ENCODE results near the gene SCFD2.

SCFD2 gene

DNA sequence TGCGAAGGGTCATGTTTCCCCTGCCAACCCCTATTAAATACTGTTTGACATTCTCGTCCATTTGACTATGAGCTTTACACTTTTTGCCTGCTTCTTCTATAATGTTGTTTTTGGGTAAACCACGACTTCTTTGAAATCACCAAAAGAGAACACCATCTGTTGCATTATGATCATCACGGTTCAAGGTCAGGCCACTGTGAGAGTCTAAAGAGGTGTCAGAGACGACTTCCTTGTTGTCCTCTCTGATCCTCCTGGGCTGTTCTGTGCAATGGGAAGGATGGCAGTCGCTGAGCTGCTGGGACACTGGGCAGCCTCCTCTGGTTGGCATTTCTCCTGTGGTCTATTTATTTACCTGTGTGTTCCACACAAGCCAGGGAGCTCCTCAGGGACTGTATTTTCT is 366.2 kb downstream of the SCFD2 start:
- no peak for DNase-seq
- Histone ChIP-seq H3K4me1 (peaks cover 18% of the 10 kb centered on the region), H3K27me3 (no peaks in the 10 kb centered on the region), H3K9me3 (no peaks in the 10 kb centered on the region), H3K36me3 (no peaks in the 10 kb centered on the region; the same call in 1 of the 2 replicates), H3K4me3 (ENCODE audit: low read depth, low read length) (no peak overlapping the region)
- TF ChIP-seq, protein P1, sequence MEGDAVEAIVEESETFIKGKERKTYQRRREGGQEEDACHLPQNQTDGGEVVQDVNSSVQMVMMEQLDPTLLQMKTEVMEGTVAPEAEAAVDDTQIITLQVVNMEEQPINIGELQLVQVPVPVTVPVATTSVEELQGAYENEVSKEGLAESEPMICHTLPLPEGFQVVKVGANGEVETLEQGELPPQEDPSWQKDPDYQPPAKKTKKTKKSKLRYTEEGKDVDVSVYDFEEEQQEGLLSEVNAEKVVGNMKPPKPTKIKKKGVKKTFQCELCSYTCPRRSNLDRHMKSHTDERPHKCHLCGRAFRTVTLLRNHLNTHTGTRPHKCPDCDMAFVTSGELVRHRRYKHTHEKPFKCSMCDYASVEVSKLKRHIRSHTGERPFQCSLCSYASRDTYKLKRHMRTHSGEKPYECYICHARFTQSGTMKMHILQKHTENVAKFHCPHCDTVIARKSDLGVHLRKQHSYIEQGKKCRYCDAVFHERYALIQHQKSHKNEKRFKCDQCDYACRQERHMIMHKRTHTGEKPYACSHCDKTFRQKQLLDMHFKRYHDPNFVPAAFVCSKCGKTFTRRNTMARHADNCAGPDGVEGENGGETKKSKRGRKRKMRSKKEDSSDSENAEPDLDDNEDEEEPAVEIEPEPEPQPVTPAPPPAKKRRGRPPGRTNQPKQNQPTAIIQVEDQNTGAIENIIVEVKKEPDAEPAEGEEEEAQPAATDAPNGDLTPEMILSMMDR (IDR thresholded peaks at IDR 0.05; ENCODE audit: low read depth, low read length) = no peak

DNA sequence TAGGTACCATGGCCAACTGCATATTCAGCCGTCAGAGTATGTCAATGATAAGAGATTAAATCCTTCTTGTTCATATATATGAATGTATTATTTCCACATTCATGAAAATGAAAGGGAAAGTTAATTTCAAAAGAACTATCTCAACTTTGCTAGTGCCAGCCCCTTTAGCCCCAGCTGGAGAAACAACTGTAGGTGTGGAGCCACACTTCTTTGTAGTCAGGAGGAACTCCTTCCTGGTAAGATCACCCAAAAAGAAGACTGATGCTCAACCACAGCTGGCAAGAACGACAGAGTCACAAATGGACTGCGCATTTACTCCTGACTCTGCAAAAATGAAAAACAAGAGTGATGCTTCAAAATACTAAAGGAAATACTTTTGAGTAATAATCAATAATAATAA is 367.4 kb downstream of the SCFD2 start:
- TF ChIP-seq, protein P1 (IDR thresholded peaks at IDR 0.05; ENCODE audit: low read depth, low read length) = no peak
- no peak for DNase-seq

DNA sequence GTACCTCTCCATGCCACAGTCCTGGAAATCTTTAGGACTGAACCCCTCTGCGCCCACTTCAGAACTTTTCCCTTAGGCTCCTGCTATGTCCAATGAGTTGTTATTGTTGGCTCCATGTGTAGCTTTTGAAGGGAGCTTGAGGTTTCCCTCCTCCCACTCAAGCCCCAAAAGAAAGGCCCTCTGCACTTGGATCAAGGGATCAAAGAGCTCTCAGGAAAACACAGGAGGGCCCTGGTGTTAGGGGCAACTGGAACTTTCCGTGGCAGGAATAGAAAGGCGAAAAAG is 368.8 kb downstream of the SCFD2 start:
- TF ChIP-seq, protein P1 (IDR thresholded peaks at IDR 0.05; ENCODE audit: low read depth, low read length) = no peak

More for the DNA sequence above, 367.4 kb downstream of the SCFD2 start:
- H3K4me1 ChIP-seq = peaks cover 18% of the 10 kb centered on the region
- no peaks in the 10 kb centered on the region for H3K27me3 ChIP-seq
- H3K36me3 ChIP-seq = no peaks in the 10 kb centered on the region; the same call in 1 of the 2 replicates
- no peaks in the 10 kb centered on the region for H3K9me3 ChIP-seq
- H3K4me3 ChIP-seq (ENCODE audit: low read depth, low read length) = no peak overlapping the region

DNA sequence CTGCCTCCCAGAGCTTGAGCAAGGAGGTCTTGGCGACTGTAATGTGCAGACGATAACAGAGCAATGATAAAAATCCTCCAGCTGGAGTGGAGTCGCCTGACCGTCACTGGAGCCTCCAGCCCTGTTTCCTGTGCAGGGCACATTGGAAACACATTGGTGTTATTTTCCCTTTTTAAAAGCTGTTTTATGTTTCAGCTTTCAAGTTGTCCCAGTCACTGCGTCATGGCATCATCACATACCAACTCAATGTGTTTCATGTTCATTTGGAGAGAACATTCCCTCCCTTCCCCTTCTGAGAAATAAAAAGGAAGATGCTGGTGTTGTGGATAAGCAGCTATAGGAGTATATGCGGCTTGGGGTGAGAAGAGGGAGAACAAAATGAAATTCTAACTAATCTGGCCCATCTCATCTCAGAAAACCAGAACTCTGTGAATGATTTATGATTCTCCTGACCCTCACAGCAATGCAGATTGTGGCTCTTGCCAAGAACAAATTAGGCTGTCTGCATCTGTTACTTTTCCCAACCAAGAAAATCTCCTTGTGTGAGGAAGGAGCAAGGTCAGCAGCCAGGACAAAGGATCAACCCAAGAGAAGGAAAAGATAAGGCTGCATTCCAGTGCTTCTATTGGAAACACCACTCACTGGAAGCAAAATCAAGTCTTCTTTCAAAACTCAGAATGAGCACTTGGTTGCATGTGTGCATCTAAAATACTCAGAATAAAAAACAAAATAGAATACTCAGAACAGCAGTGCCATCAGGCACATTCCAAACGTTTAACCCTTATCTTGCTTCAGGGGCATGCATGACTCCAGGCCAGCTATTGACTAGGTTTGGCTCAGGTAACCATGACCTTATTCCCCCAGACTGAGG is 369.4 kb downstream of the SCFD2 start:
- TF ChIP-seq, protein P1 (IDR thresholded peaks at IDR 0.05; ENCODE audit: low read depth, low read length) = no peak
- Histone ChIP-seq H3K9me3 (no peaks in the 10 kb centered on the region), H3K4me1 (peaks cover 18% of the 10 kb centered on the region), H3K4me3 (ENCODE audit: low read depth, low read length) (no peak overlapping the region), H3K27me3 (no peaks in the 10 kb centered on the region), H3K36me3 (no peaks in the 10 kb centered on the region; the same call in 1 of the 2 replicates)
- peak; percentile 29 for DNase-seq

More for the DNA sequence above, 368.8 kb downstream of the SCFD2 start:
- H3K36me3 ChIP-seq = no peaks in the 10 kb centered on the region; the same call in 1 of the 2 replicates
- peaks cover 18% of the 10 kb centered on the region for H3K4me1 ChIP-seq
- H3K4me3 ChIP-seq (ENCODE audit: low read depth, low read length) = no peak overlapping the region
- H3K9me3 ChIP-seq = no peaks in the 10 kb centered on the region
- no peaks in the 10 kb centered on the region for H3K27me3 ChIP-seq
- no peak for DNase-seq

DNA sequence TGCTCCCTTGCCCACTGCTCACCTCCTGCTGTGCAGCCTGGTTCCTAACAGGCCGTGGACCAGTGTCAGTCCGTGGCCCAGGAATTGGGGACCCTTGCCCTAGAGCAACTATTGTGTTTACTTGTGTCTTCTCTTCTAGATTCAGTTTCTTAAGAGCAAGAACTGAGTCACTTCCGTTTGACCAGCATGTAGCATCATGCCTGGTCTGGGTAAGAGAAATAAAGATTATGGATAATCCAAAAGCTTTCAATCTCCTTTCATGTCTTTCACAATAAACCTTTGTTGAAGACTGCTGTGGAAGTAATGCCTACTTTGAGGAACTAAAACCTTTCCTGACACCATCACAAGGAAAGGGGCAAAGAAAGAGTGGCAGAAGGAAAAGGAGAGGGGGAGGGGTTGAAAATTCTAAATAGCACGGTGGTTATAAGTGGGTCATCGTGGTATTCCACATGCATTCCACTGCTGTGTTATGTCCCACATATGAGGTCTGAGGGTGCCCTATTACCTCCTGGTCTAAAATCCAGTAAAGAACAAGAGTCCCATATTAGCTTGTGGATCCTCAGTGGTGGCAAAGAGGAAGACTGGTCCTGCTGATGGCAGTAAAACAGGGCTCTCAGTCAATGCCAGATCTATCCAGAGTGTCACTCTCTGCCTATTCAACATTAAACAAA is 370.4 kb downstream of the SCFD2 start:
- Histone ChIP-seq H3K27me3 (no peaks in the 10 kb centered on the region), H3K36me3 (no peaks in the 10 kb centered on the region; the same call in 1 of the 2 replicates), H3K9me3 (no peaks in the 10 kb centered on the region), H3K4me3 (ENCODE audit: low read depth, low read length) (no peak overlapping the region), H3K4me1 (peaks cover 18% of the 10 kb centered on the region)
- DNase-seq = no peak
- TF ChIP-seq, protein P1 (IDR thresholded peaks at IDR 0.05; ENCODE audit: low read depth, low read length) = no peak

DNA sequence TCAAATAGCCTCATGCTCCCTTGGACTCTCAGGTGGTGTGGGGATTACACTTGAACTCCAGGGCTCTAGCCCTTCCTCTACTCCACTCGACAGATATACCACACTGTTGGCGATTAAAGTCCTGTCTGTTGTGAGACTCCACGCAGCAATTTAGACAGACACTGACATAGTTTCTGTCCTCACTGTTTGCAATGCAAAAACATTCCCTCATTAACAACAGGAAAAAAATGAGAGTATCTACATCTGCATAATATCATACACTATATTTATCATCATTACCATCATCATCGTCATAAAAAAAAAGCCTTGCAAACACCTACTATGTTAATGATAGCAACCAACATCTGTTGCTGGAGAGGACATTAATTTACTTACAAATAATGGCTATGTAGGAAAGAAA is 371.3 kb downstream of the SCFD2 start:
- H3K36me3 ChIP-seq = no peaks in the 10 kb centered on the region
- H3K4me3 ChIP-seq (ENCODE audit: low read depth, low read length) = no peak overlapping the region
- H3K27me3 ChIP-seq = no peaks in the 10 kb centered on the region
- peaks cover 27% of the 10 kb centered on the region for H3K4me1 ChIP-seq
- no peak for DNase-seq
- TF ChIP-seq, protein P1 (IDR thresholded peaks at IDR 0.05; ENCODE audit: low read depth, low read length) = no peak
- no peaks in the 10 kb centered on the region for H3K9me3 ChIP-seq
